COR-L47 (cell line): ENCODE measurements around the gene ARL16.

Experiments used
- DNase-seq: peaks from one replicate; lab custom pipeline; 2025; lab: John Stamatoyannopoulos, UW

The ARL16 gene

GRCh38 chr17:81683584-81684441 lies at the start of gene ARL16, which contains the start of gene HGS:
Gene ARL16 (minus strand): TSS chr17:81683797. CDS start chr17:81683753, 44 bp downstream.
Gene HGS (plus strand): TSS chr17:81684011. CDS start chr17:81684067, 56 bp downstream.
- DNase-seq, result peak; percentile 99

DNA sequence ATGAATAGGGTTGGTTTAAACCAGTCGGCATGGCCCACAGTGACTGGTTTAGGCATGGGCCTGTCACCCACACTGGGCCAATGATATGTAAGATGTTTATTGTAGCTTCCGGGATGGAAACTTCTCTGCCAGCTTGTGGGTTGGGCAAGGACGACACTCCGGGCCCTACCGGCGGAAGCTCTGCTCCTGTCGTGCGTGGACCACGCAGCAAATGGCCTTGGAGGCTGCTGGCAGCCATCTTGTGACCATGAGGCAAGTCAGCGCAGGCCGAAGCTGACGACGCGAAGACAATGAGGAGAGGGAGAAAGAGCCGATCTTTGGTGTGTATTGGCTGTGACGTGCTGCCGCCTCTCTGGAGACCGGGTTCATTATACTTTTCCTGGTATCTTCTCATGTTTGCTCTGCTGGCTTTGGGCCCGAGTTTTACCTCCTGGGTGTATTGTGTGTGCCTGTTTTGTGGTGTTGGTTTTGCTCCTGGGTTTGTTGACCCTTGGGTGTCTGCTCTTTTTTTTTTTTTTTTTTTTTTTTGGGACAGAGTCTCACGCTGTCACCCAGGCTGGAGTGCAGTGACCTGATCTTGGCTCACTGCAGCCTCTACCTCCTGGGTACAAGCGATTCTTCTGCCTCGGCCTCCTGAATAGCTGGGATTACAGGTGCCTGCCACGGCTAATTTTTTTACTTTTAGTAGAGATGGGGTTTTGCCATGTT lies 43.9 kb upstream of the ARL16 start:
- DNase-seq, result peak; percentile 92

- no peak for DNase-seq
These were observed 42.4 kb upstream of the ARL16 start for GRCh38 chr17:81726004-81726403.

DNA sequence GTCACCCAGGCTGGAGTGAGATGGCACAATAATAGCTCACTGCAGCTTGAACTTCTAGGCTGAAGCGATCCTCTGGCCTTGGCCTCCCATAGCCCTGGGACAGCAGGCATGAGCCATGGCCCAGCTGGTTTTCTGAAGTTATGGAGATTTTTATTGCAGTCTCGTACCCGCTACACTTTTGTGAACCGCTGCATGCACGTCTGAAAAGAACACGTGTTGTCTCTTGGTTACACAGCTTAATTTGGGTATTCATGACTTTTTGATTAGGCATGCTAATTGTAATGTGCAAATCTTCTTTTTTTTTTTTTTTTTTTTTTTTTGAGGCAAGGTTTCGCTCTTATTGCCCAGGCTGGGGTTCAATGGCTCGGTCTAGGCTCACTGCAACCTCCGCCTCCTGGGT lies 41.8 kb upstream of the ARL16 start:
- DNase-seq, result no peak

- no peak for DNase-seq
These were observed 40.1 kb upstream of the ARL16 start for GRCh38 chr17:81723651-81724209.

DNA sequence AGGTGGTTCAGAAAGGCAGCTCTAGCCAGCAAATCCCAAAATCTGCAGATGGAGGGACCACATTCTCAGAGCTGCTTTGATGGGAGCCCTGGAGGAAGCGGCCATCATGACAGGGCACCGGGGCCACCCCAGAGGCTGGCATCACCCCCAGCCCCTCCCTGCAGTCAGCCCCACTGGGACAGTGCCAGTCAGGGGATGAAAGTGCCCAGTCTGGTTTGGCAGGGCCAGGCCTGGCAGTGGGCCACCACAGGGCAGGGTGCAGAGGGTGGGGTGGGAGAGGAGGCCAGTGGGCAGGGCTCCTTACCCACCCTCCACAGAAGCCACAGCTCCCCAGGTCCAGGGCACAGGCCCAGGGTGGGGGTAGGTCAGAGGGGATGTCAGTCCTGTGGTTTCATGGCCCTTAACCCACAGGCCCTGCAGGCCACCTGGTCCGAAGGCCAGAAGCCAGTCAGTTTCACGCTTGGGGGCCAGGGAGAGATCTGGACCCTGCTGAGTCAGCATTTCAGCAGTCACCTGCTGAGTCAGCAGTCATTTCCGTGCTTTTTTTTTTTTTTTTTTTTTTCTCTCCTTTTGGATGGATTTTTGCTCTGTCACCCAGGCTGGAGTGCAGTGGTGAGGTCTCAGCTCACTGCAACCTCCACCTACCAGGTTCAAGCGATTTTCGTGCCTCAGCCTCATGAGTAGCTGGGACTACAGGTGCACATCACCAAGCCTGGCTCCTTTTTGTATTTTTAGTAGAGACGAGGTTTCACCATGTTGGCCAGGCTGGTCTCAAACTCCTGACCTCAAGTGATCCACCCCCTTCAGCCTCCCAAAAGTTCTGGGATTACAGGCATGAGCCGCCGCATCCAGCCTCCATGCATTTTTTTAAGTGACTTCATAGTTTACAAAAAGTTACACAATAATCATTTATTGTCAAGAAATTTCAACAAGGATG lies 38.9 kb upstream of the ARL16 start:
- no peak for DNase-seq

DNA sequence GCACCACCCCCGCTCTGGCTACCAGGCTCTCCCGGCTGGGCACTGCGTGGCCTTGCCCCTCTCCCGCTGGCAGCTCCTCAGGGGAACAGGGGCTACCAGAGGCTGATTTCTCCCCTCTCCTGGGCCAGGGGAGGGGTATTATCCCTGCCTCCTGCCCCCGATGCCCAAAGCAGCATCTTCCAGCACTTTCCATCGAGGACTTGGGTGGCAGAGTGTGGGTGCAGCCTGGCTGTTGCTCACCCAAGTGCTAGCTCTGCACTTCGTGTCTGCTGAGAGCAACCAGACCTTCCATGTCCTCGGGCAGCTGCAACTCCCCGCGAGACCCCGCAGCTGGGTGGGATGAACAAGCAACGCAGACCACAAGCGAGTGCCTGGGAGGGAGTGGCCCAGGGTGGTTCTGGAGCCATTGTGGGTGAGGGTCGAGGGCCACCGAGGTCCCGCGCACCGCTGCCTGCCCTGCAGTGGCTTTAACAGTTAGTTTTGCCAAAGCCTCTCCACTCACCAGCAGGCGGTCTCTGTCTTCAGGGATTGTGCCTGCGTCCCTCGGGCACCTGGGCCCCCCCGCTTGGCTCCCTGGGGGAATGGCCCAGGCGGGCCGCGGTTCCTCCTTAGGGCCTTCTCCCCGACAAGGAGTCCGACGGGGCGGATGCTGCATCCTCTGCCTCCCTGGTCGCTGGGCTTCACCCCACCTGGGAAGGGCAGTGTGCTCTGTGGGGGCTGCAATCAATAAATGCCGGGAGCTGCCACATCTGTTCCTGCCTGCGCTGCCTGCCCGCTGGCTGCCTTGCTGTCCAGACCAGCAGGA lies 36.9 kb upstream of the ARL16 start:
- no peak for DNase-seq

GRCh38 chr17:81719410-81720266 lies 36.0 kb upstream of the ARL16 start:
- DNase-seq, result no peak

- DNase-seq, result no peak
These were observed 34.1 kb upstream of the ARL16 start for GRCh38 chr17:81717766-81718089.

GRCh38 chr17:81717049-81717765 lies 33.6 kb upstream of the ARL16 start:
- no peak for DNase-seq

DNA sequence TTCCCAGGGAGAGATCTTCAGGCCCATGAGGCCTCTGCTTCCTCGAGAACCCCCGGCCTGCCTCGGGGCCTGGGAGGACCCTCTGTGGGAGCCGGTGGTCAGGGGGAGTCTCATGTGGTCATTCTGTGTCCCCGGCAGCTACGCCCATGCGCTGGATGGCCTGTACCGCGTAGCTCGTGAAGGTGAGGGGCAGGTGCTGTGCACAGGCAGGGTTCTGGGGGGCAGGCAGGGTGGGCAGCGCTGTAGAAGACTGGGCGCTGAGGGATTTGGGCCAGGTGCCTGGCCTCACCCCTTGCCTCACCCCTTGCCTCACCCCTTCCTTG lies 33.0 kb upstream of the ARL16 start:
- DNase-seq, result no peak

- DNase-seq, result no peak
These were observed 32.5 kb upstream of the ARL16 start for GRCh38 chr17:81715872-81716673.

GRCh38 chr17:81715107-81715871 lies 31.7 kb upstream of the ARL16 start:
- DNase-seq, result no peak

DNA sequence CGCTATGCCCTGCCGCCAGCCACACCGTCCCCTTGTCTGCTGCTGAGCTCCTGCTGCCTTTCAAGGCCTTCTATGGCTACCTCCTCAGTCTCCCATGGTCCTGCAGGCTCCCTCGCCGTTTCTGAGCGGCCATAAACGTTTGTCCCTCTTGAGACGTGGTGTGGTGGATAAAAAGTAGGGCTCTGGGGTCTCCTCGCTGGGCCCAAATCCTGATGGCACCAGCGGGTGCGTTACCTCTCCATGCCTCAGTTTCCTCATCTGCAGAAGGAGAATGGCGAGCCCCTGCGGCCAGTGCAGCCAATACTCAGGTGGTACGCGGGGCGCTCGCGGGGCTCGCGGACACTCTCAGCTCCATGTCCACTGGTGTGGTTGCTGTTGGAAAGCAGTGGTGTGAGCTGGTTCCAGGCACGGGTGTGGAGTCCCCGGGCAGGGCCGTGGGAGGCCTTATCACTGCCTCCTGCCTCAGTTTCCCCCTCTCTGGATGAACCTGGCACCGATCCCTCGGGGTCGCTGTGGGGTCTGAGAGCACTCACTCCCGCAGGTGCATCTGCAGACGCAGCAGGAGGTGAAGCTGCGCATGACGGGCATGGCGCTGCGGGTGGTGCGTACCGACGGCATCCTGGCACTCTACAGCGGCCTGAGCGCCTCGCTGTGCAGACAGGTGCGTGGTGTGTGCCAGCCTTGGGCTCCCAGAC lies 31.0 kb upstream of the ARL16 start:
- no peak for DNase-seq

- no peak for DNase-seq
These were observed 30.2 kb upstream of the ARL16 start for GRCh38 chr17:81713556-81714411.

DNA sequence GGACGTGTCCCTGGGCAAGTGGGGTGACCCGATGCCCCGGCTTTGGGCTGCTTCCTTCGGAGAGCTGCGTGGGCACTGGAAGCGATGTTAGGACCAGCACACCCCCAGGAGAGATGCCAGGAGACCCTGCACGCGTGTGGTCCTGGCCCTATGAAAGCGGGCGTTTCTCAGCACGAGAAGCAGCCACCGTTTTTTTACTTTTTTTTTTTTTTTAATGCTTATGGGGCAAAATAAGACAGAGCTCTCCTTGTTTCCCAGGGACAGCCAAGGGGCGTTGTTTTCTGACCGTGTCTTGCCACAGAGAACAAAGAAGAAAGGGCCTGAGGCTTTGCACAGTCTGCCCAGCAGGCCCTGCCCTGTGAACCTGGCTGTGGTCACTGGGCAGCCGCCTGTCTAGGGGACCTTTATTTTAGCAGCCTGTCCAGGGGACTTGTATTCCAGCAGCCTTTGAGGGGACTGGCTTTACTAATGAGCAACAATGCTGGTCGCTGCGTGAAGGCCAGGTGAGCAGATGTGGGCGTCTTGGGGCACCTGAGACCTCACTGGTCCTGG lies 29.5 kb upstream of the ARL16 start:
- DNase-seq, result no peak
